HepG2 (cell line): ENCODE results near the gene GNA12.

Experiments used
- CTCF ChIP-seq: sonication (generic); formaldehyde crosslinking; IDR thresholded peaks from 2 replicates; pipeline ENCODE4 v1.5.0; 2020; ENCODE audit warnings: mild to moderate bottlenecking, missing genetic modification reagents, moderate library complexity
- EZH2 ChIP-seq: conservative IDR thresholded peaks from 2 replicates; pipeline ENCODE4 v1.6.1; 2012; ENCODE audit warnings: mild to moderate bottlenecking, low read depth, low read length, moderate library complexity
- GABPA ChIP-seq, 2 experiments: IDR thresholded peaks; 2 replicates each; pipeline ENCODE4 v1.6.1; 2011 to 2016; ENCODE audit warnings: low read depth in 2 of 2, low read length in 1 of 2, missing biosample characterization in 1 of 2, missing genetic modification characterization in 1 of 2
- RARG ChIP-seq: sonication (generic); formaldehyde crosslinking; IDR thresholded peaks from 2 replicates; pipeline ENCODE4 v1.4.0; 2020; ENCODE audit warnings: low read depth, mild to moderate bottlenecking, missing genetic modification reagents
- RXRA ChIP-seq: sonication (generic); formaldehyde crosslinking; IDR thresholded peaks from 2 replicates; pipeline ENCODE4 v1.5.1; 2020; ENCODE audit warnings: missing genetic modification reagents
- SP1 ChIP-seq, 2 experiments: fragments of 450-650 bp in 1 of 2; sonication (generic) in 1 of 2; formaldehyde crosslinking in 1 of 2; IDR thresholded peaks; 2 replicates each; pipeline versions ENCODE4 v1.4.0 to v1.6.1; 2016 to 2020; ENCODE audit warnings: missing genetic modification reagents in 1 of 2
- TARDBP ChIP-seq: sonication (generic); formaldehyde crosslinking; IDR thresholded peaks from 2 replicates; pipeline ENCODE4 v1.8.0; 2022; ENCODE audit warnings: mild to moderate bottlenecking, missing genetic modification reagents
- TRIM24 ChIP-seq: sonication (generic); formaldehyde crosslinking; IDR thresholded peaks from 2 replicates; pipeline ENCODE4 v1.8.0; 2022; ENCODE audit warnings: mild to moderate bottlenecking, missing genetic modification reagents
- ZFP91 ChIP-seq: sonication (generic); formaldehyde crosslinking; IDR thresholded peaks from 2 replicates; pipeline ENCODE4 v1.9.0; 2022; ENCODE audit warnings: missing genetic modification reagents, mild to moderate bottlenecking, borderline replicate concordance
- ZNF276 ChIP-seq: sonication (generic); formaldehyde crosslinking; IDR thresholded peaks from 2 replicates; pipeline ENCODE4 v1.4.0; 2020; ENCODE audit warnings: mild to moderate bottlenecking, low read depth, missing genetic modification reagents
- ZNF460 ChIP-seq: sonication (generic); formaldehyde crosslinking; IDR thresholded peaks from 2 replicates; pipeline ENCODE4 v1.5.1; 2020; ENCODE audit warnings: missing genetic modification reagents, mild to moderate bottlenecking, borderline replicate concordance
- TF ChIP-seq, protein P1 (sequence below): sonication (generic); formaldehyde crosslinking; IDR thresholded peaks from 2 replicates; pipeline ENCODE4 v1.4.0; 2020; ENCODE audit warnings: missing genetic modification reagents, borderline replicate concordance

DNA sequence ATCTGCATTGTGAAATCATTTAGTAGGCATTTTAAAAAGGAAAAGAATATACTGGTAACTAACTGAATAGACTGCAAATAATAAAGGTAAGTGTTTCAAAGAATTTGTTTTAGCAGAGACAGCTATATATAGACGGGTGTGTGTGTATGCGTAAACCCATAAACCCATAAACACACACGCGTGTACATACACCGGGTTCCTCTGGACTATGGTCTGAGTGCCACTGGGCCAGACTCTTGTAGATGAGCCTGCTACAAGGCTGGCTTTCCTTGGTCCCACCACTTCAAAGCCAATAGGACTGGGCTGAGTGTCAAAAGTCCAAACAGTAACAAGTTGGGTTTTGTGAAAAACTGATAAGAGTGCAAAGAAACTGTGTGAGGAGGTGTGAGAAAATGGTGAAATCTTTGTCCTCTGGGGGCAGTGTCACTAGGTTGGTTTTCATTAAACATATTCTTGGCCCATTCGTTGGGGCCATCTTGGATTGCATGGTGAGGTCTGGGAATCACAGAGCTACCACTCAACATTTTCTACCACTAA is 39.8 kb downstream of the GNA12 start:
- TF ChIP-seq CTCF: peak; percentile 46
- peak; percentile 74 for TF ChIP-seq TARDBP (CRISPR knock-in tag)
- TF ChIP-seq, protein P1, sequence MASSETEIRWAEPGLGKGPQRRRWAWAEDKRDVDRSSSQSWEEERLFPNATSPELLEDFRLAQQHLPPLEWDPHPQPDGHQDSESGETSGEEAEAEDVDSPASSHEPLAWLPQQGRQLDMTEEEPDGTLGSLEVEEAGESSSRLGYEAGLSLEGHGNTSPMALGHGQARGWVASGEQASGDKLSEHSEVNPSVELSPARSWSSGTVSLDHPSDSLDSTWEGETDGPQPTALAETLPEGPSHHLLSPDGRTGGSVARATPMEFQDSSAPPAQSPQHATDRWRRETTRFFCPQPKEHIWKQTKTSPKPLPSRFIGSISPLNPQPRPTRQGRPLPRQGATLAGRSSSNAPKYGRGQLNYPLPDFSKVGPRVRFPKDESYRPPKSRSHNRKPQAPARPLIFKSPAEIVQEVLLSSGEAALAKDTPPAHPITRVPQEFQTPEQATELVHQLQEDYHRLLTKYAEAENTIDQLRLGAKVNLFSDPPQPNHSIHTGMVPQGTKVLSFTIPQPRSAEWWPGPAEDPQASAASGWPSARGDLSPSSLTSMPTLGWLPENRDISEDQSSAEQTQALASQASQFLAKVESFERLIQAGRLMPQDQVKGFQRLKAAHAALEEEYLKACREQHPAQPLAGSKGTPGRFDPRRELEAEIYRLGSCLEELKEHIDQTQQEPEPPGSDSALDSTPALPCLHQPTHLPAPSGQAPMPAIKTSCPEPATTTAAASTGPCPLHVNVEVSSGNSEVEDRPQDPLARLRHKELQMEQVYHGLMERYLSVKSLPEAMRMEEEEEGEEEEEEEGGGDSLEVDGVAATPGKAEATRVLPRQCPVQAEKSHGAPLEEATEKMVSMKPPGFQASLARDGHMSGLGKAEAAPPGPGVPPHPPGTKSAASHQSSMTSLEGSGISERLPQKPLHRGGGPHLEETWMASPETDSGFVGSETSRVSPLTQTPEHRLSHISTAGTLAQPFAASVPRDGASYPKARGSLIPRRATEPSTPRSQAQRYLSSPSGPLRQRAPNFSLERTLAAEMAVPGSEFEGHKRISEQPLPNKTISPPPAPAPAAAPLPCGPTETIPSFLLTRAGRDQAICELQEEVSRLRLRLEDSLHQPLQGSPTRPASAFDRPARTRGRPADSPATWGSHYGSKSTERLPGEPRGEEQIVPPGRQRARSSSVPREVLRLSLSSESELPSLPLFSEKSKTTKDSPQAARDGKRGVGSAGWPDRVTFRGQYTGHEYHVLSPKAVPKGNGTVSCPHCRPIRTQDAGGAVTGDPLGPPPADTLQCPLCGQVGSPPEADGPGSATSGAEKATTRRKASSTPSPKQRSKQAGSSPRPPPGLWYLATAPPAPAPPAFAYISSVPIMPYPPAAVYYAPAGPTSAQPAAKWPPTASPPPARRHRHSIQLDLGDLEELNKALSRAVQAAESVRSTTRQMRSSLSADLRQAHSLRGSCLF (CRISPR knock-in tag): no peak
- TF ChIP-seq TRIM24 (CRISPR knock-in tag): no peak
- TF ChIP-seq SP1 (IDR thresholded peaks at IDR 0.05): no peak
- TF ChIP-seq SP1 (CRISPR knock-in tag; IDR thresholded peaks at IDR 0.05): no peak
- TF ChIP-seq GABPA (IDR thresholded peaks at IDR 0.05; ENCODE audit: low read depth, low read length): no peak
- no peak for TF ChIP-seq GABPA (CRISPR knock-in tag; IDR thresholded peaks at IDR 0.05; ENCODE audit: low read depth)
- TF ChIP-seq ZFP91 (CRISPR knock-in tag): no peak
- TF ChIP-seq EZH2: no peak
- no peak for TF ChIP-seq ZNF276 (CRISPR knock-in tag)
- no peak for TF ChIP-seq ZNF460
- TF ChIP-seq RXRA: peak; percentile 34; the same call in 1 of the 2 replicates
- TF ChIP-seq RARG (CRISPR knock-in tag): no peak
